Stimulated activated CD4-positive, alpha-beta T cell treated with anti-CD3 and anti-CD28 coated beads, Interleukin-4, amount 100 ng/mL, for 1 hour (primary cell): ENCODE results near the gene PITHD1.
A peak's percentile ranks its signal among the peaks of the same experiment; 100 is the strongest.
"Not testable (repeated sequence)": the region's sequence is repeated elsewhere in the genome, so short reads cannot be mapped to it uniquely, and the experiment has no call there.

Experiments
- DNase-seq: peaks from one replicate; pipeline ENCODE4 v3.0.0-alpha.2; 2020

The PITHD1 gene

DNA sequence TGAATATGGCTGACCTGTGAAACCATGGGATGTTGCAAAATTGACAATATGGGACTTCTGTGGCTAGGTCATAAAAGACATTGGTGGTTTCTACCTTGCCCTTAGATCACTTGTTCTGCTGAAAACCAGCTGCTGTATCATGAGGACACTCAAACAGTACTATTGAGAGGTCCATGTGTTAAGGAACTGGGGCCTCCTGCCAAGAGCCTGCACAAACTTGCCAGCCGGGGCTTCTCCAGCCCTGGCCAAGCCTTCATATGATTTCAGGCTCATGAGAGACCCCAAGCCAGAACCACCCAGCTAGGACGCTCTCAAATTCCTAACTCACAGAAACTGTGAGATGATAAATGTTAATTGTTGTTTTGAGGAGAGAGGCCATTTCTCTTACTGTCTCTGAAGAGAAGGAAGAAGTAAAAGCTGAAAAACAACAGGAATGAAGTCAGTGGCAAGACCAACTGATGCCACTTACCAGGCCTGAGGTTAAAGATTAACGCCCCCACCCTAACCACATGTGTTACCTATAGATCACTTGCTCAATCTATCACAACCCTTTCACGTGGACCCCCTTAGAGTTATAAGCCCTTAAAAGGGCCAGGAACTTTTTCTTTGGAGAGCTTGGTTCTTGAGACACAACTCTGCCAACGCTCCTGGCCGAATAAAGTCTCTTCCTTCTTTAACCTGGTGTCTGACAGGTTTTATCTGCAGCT lies 3.9 kb upstream of the PITHD1 start:
- no peak for DNase-seq

DNA sequence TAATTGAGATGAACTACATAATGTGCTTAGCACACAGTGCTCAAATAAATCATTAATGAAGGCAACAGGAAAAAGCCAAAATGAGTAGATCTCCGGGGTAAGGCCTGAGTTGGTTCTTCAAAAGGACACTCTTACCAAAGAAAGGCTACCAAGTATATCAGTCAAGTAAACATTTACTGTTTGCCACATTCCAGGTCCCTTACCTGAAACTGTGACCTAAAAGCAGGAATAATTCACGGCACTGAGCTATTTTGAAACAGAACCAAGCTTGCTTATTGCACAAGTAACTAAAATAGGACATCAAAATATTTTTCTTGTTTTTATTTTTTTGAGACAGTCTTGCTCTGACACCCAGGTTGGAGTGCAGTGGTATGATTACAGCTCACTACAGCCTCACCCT lies 2.0 kb upstream of the PITHD1 start:
- no peak for DNase-seq

DNA sequence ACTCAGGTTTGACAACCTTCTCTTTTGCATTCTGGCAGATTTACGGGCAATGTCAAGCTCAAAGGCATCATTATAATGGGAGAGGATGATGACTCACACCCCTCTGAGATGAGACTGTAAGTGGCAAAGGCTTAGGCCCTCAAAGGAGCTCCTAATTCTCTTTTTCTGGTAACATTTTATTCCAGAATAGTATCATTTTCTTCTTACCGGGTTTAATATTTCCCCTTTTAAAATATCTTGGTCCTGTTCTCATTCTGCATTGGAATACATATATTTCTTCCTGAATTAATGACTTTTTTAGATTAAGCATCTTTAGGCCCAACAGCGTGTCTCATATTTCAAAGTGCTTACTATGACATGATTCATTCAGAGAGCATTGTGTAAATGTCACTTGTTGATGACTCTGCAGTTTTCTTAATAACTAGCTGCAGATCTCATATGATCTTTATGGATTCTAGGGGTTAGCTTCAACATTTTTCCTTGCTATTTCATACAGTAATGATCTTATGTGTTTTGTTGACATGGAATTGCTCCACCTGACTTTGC lies 1.7 kb downstream of the PITHD1 start:
- no peak for DNase-seq

DNA sequence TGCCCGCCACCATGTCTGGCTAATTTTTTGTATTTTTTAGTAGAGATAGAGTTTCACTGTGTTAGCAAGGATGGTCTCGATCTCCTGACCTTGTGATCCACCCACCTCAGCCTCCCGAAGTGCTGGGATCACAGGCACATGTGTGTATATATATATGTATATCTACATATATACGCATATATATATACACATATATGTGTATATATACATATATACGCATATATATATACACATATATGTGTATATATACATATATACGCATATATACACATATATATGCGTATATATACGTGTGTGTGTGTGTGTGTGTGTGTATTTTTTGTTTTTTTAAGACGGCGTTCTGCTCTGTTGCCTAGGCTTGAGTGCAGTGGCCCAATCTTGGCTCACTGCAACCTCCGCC lies 4.9 kb downstream of the PITHD1 start:
- DNase-seq, result not testable (repeated sequence)

DNA sequence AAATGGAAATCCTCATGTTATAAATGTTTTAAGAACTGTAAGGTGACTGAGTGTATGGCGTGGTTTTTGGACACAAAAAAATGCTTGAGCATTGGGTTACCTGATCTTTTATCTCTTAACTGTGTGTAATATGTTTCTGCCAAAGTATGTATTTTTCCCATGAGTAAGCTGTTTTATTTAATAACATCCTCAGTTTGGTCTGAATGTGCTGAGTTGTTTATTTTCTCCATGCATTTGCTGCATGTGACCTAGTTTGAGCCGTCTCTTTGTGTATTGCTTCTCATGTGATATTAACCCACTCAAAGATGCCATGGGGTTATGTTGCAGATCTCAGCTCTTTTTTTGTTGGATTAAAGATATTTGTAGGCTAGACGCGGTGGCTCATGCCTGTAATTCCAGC lies 6.6 kb downstream of the PITHD1 start:
- no peak for DNase-seq

DNA sequence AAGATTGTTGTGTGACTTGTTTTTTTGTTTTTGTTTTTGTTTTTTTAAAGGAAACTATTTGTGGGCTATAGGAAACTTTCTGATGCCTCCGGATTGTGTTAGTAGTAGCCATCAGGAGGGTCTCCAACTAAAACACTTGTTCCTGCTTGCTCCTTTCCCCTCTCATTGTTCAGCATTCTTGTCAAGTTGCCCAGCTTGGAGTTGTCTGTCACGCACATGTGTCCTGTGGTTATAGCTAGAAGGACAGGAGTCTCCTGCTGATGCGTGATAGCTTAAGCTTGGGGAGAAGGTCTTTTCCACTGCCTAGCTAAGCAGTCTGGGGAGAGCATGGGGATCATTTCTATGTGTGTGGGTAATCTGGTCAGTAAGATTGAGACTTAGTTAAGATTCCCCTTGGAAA lies 9.5 kb downstream of the PITHD1 start:
- no peak for DNase-seq

DNA sequence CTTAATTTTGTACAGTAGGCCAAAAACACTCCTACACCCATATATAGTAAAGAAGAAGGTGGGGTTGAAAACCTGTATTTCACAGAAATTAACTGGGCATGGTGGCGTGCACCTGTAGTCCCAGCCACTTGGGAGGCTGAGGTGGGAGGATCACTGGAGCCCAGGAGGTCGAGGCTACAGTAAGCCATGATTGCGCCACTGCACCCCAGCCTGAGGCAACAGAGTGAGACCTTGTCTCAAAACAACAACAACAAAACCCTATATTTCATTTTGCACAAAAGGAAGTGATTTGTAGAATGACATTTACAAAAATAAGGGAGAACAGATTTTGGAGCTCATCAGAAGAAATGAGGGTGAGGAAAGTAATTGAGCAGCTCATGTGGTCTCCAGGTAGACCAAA lies 10.5 kb downstream of the PITHD1 start:
- no peak for DNase-seq

DNA sequence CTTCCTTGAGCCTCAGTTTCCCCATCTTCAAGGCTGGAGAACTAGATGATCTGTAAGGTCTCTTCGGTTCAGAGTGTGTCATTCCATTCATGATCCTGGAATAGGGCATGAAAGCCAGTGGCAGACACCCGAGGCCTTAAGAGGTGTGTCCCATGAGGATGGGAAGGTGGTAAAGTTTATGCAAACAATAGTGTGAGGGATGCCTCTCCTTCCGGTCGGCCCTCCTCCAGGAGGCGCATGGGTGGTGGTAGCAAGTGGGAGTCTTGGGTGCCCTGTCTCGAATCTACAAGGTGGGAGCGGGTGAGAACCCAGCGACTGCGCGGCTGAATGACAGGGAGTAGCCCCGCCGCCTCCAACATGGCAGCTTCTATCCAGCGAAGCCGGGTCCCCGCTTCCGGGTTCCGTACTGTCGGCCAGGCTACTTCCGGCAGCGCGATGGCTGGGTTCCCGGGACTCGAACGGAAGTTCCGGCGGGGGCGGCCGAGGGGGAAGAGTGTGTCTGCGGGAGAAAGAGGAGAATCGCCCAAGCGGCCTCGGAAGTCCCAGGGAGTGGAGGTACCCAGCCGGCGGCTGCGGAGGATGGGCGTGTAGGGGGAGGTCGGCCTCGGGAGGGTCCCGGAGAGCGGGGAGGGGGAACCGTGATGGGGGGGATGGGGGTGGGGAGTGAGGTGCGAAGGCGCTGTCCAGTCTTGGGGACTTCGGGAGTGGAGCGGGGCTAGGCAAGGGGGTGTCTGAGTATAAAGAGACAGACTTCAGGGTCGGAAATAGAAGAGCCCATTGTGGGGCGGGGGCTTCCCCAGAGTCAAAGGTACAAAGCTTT lies 12.7 kb downstream of the PITHD1 start, which contains the start of gene LYPLA2:
TSS of gene LYPLA2 (plus strand) at position 450 of the 820 bp plus-strand sequence. CDS start 1,538 bp downstream, outside the sequence.
- DNase-seq, result peak; percentile 89

DNA sequence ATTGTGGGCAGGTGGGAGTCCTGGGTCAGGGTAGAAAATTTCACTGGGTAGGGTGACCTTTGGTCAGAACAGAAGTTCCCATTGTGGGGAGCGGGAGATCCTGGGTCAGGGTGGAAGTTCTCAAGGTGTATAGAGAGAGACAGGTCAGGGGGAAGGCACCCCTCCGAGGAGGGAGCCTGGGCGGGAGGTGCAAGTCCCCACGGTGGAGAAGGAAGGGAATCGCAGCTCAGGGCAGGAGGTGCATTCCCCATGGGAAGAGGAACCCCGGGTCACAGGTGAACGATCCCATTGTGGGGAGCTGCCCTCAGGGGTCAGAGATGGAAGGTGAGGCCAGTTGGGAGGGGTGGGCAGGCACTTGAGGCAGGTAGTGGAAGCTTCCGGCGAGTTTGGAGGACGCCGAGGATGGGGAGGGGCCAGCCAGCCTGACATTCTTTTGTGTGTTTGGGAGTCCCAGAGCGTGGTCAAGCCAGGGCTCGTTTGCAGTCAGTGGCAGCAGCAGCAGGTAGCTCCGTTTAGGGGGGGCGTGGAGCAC lies 13.4 kb downstream of the PITHD1 start:
- peak; percentile 21 for DNase-seq

DNA sequence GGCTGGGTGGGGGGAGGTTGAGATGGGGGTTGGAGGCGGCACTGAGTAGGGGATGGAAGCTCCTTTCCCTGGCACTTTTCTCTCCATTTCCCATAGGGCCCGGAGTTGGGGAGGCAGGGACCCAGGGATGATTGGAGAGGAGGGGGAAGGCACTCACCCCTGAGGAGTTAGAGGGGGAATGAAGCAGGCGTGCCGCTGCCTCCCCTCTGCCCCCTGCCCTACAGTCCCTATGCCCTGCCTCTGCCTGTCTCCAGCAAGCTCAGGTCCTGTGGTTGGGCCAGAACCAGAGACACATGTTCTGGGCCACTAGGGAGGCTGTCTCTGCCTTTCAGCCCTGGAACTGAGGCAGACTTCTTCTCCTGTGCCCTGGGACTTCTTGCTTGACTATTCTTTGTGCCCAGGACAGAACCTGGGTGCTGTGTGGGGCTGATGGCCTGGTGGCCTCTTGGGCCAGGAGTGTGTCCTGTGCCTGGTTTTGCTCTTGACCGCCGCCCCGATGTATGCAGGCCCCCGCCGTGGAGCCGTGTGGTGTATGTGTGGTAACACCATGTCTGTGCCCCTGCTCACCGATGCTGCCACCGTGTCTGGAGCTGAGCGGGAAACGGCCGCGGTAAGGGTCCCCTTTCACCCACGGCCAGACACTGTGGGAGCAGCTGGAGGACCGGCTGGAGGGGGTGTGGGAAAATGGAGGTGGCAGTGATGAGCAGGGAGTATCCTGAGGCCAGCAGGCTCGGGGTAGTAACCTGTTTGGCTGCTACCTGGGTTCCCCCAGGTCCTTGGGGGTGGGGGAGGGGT lies 14.1 kb downstream of the PITHD1 start:
- no peak for DNase-seq

DNA sequence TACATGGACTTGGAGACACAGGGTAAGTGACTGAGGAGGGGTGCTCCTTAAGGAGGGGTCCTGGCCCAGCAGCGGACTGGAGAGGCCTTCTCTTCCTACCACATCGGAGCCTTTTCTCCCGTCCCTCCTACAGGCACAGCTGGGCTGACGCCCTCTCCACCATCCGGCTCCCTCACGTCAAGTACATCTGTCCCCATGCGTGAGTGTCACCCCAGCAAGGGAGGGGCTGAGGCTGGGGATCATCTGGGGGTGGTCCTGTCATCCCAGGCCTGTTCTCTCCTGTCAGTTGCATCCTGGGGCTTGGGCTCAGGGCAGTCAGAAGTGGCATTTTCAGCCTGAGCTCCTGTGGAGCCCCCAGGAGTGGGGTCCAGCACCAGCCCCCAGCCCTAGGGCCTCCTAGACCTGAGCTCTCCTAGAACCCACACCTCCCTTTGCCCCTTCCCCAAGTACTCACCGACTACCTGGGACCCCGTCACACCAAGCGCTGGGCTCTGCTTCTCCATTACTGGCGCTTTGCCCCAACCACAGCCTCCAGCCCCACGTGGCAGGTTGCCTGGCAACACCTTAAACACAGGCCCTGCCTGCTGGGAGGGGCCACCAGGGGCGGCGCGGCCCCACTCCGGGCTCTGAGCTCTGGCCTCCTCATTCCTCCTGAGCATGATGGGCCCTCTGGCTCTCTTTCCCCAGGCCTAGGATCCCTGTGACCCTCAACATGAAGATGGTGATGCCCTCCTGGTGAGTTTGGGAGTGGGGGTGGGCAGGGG lies 15.0 kb downstream of the PITHD1 start:
- no peak for DNase-seq

DNA sequence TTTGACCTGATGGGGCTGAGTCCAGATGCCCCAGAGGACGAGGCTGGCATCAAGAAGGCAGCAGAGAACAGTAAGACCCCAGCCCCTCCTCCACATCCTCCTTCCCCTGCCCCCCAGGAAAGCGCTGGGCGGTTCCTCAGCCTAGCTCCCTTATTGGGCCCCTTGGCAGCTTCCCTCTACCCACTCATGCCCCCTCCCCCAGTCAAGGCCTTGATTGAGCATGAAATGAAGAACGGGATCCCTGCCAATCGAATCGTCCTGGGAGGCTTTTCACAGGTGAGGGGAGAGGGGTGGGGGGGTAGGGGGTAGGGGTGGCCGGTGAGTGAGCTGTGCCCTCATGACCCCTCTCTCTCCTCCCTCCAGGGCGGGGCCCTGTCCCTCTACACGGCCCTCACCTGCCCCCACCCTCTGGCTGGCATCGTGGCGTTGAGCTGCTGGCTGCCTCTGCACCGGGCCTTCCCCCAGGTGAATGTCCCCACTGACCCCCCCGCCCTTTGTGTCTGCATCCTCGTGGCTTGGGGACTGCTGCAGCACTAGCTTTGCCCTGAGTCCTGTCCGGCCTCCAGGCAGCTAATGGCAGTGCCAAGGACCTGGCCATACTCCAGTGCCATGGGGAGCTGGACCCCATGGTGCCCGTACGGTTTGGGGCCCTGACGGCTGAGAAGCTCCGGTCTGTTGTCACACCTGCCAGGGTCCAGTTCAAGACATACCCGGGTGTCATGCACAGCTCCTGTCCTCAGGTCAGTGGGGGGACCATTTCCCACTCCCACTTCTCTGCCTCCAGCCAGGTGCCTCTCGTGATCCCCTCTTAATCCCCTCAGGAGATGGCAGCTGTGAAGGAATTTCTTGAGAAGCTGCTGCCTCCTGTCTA lies 15.9 kb downstream of the PITHD1 start:
- DNase-seq, result no peak

DNA sequence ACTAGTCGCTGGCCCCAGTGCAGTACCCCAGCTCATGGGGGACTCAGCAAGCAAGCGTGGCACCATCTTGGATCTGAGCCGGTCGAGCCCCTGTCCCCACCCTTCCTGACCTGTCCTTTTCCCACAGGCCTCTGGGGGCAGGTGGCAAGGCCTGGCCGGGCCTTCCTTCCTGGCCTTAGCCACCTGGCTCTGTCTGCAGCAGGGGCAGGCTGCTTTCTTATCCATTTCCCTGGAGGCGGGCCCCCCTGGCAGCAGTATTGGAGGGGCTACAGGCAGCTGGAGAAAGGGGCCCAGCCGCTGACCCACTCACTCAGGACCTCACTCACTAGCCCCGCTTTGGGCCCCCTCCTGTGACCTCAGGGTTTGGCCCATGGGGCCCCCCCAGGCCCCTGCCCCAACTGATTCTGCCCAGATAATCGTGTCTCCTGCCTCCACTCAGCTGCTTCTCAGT lies 16.5 kb downstream of the PITHD1 start:
- DNase-seq, result not testable (repeated sequence)

DNA sequence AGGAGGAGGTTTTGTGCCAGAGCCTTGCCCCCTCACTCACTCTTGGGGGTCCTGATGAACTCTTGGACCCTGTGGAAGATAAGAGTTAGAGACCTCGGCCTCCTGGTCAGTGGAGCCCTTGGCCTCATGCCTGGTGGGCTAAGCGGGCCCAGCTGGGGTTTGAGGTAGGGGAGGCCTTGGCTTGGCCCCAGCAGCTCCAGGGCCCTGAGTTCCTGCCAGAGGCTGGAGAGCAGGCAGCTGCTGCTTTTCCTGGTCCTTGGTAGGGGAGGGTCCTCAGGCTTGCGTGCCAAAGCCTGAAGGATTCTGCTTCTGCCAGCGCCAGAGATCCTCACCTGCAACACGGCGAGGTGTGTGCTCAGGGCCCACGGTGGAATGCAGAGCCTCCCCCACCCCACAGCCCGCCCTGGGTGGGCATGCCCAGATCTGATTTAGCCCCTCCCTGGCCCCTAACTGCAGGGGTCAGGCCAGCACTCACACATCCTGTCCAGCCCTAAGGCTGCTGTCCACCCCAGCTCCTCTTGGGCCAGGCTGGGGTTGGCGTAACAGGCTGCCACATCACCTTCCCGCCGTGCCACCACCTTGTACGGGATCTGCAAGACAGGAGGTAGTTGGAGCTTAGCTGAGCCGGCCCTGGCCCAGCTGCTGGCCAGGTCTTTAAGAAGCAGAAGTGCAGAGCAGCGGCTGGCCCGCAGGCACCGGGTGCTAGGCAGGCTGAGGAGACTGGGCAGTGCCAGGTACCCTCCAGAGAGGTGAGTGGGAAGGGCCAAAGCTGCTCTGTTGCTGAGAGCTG lies 17.7 kb downstream of the PITHD1 start:
- DNase-seq, result no peak

DNA sequence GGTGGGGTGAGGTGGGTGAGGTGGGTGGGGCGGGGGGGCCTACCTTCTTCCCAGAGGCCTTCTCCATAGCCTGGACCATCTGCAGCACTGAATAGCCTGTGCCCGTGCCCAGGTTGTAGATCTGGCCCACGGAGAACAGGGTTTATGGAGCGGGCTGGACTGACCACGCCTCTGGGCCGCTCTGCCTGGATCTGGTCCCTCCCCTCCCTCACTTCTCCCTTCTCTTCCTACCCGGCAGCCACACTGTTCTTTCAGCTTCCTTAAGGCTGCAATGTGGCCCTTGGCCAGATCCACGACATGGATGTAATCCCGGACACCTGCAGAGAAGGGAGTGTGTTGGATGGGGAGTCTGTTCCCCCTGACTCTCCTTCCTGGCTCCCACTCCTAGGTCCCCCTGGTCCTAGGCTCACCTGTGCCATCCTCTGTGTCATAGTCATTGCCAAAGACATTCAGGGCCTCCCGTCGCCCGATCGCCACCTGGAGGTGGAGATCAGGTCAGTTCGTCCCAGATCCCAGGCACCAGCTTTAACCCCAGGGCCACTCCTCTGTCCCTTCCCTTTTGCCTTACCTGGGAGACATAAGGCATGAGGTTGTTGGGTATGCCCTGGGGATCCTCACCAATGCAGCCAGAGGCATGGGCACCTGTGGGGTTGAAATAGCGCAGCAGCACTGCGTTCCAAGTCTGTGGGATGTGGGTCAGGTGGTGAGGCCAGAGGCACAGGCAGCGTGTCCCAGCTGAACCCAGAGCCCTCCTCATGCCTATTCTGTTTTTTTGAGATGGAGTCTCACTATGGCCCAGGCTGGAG lies 18.5 kb downstream of the PITHD1 start:
- no peak for DNase-seq

DNA sequence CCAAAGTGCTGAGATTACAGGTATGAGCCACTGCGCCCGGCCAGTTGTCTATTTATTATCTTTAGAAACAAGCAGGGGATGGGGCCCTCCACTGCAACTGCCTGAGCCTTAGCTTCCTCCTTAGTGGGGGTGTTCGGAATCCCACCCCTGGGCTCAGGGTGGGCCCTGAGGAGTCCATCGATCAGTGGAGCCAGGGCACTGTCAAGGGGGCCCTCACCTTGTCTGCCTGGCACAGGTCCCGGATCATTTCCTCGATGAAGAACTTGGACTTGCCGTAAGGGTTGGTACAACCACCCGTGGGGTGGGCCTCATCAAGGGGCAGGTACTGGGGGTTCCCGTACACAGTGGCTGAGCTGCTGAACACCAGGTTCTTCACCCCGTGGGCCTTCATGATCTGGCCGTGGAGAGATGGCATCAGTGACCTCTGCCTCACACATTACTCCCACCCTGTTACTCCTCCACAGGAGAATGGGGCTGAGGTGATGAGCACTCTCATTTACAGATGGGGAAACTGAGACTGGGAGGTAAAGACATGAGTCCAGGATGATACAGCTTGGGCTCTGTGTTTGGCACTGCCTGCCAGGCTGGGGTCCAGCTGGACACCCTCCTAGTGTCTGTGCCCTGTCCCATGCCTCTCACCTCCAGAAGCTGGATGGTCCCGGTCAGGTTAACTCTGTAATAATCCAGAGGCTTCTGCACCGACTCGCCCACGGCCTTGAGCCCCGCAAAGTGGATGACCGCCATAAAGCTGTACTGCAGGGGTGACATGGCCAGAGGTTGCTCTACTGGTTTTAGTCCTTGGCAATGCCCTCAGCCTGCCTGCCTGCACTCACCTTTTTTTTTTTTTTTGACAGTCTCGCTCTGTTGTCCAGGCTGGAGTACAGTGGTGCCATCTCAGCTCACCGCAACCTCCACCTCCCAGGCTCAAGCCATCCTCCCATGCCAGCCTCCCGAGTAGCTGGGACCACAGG lies 19.5 kb downstream of the PITHD1 start:
- DNase-seq, result no peak

DNA sequence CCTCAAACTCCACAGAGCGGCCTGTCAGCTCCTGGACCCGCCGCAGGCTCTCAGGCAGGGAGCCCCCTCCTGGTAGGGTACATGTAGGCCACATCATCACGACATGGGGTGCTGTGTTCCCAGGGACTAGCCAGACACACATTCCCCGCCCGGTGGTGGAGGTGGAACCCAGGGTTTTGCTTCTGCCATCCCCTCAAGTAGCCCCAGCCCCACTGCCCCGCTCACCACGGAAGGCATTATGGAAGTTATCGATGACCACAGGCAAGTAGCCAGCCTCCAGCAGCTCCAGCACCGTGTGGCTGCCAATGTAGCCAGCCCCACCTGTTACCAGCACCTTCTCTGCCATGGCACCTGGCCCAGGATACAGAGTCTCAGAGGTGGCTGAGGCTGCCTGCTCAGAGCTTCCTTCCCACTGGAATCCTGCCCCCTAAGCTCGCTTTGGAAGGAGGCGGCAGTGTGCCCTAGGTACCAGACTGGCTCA lies 20.5 kb downstream of the PITHD1 start:
- no peak for DNase-seq

DNA sequence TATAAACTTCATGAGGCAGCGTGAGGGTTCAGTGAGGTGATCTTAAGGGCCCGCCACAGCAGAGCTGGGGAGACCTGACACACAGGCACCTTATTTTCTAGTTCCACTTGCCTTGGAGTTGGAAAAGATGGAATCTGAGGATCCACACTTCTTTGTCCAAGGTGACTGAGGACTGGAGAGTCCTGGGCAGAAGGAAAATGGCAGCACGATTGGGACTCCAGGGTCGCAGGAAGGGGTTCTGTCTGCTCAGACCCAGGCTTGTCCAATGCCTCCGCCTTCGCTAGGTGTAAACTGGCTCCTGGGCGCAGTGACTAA lies 21.0 kb downstream of the PITHD1 start:
- no peak for DNase-seq
